WTC11 (cell line): ENCODE data around the gene SYNPO2. TPM values are rescaled to one million over a fixed set of nuclear protein-coding genes. Genes with fewer than 3 reads are reported as not detected.

ENCODE experiments used
- ATAC-seq: fragments of 200-7000 bp; cut with Tn5 transposase; 2 replicates; pipeline ENCODE4 v1.10.0; 2021; ENCODE audit warnings: mild to moderate bottlenecking, moderate library complexity
- CTCF ChIA-PET: fragments of 300-600 bp; sonication (Branson Sonifier 250); formaldehyde crosslinking; loops from one replicate; lab custom pipeline; 2021; ENCODE audit warnings: antibody characterized with exemption; lab: Charles Lee
- POLR2A ChIA-PET: fragments of 350-600 bp; sonication (Branson Sonifier 250); formaldehyde crosslinking; loops from one replicate; lab custom pipeline; 2021; ENCODE audit warnings: antibody characterized with exemption; lab: Charles Lee
- DNase-seq: peaks from one replicate; pipeline ENCODE4 v3.0.0; 2021; ENCODE audit warnings: low spot score
- H3K27ac Mint-ChIP-seq: 2 replicates; pipeline ENCODE4 v1.8.0; 2021; ENCODE audit warnings: mixed read lengths
- H3K27me3 Mint-ChIP-seq: 2 replicates; pipeline ENCODE4 v1.8.0; 2021; ENCODE audit warnings: low read depth, mild to moderate bottlenecking, moderate library complexity, mixed read lengths
- H3K36me3 Mint-ChIP-seq: 2 replicates; pipeline ENCODE4 v1.8.0; 2021; ENCODE audit warnings: mixed read lengths
- H3K4me1 Mint-ChIP-seq: 2 replicates; pipeline ENCODE4 v1.8.0; 2022; ENCODE audit warnings: mixed read lengths
- H3K4me3 Mint-ChIP-seq: 2 replicates; pipeline ENCODE4 v1.8.0; 2021; ENCODE audit warnings: mild to moderate bottlenecking, moderate library complexity, mixed read lengths
- H3K9me3 Mint-ChIP-seq: 2 replicates; pipeline ENCODE4 v1.8.0; 2021; ENCODE audit warnings: mixed read lengths
- ATF2 ChIP-seq: sonication (generic); formaldehyde crosslinking; IDR thresholded peaks from 2 replicates; pipeline ENCODE4 v1.8.1; 2022; ENCODE audit warnings: low read depth, missing genetic modification reagents, borderline replicate concordance
- E2F5 ChIP-seq: sonication (generic); formaldehyde crosslinking; IDR thresholded peaks from 2 replicates; pipeline ENCODE4 v1.8.1; 2022; ENCODE audit warnings: mild to moderate bottlenecking, moderate library complexity, missing genetic modification reagents
- ESRRA ChIP-seq: sonication (generic); formaldehyde crosslinking; IDR thresholded peaks from 2 replicates; pipeline ENCODE4 v1.8.1; 2022; ENCODE audit warnings: mild to moderate bottlenecking, missing genetic modification reagents, borderline replicate concordance
- FOXJ3 ChIP-seq: sonication (generic); formaldehyde crosslinking; IDR thresholded peaks from 2 replicates; pipeline ENCODE4 v1.9.0; 2021; ENCODE audit warnings: missing genetic modification reagents, mild to moderate bottlenecking, borderline replicate concordance
- KAT7 ChIP-seq: sonication (generic); formaldehyde crosslinking; IDR thresholded peaks from 2 replicates; pipeline ENCODE4 v1.8.1; 2023; ENCODE audit warnings: missing genetic modification reagents, mild to moderate bottlenecking, borderline replicate concordance
- MLX ChIP-seq: sonication (generic); formaldehyde crosslinking; IDR thresholded peaks from 2 replicates; pipeline ENCODE4 v1.8.1; 2023; ENCODE audit warnings: mild to moderate bottlenecking, missing genetic modification reagents, moderate library complexity
- MYBL2 ChIP-seq: sonication (generic); formaldehyde crosslinking; IDR thresholded peaks from 2 replicates; pipeline ENCODE4 v1.8.1; 2023; ENCODE audit warnings: mild to moderate bottlenecking, moderate library complexity, missing genetic modification reagents
- NR2C2 ChIP-seq: sonication (generic); formaldehyde crosslinking; IDR thresholded peaks from 2 replicates; pipeline ENCODE4 v1.8.0; 2022; ENCODE audit warnings: mild to moderate bottlenecking, missing genetic modification reagents
- RORB ChIP-seq: fragments of 250-450 bp; sonication (Bioruptor Pico); IDR thresholded peaks from 2 replicates; pipeline ENCODE4 v1.9.0; 2021; ENCODE audit warnings: mild to moderate bottlenecking
- TEAD4 ChIP-seq: sonication (generic); formaldehyde crosslinking; IDR thresholded peaks from 2 replicates; pipeline ENCODE4 v1.8.0; 2022; ENCODE audit warnings: mild to moderate bottlenecking, missing genetic modification reagents
- TP53 ChIP-seq: sonication (generic); formaldehyde crosslinking; IDR thresholded peaks from 2 replicates; pipeline ENCODE4 v1.8.1; 2023; ENCODE audit warnings: mild to moderate bottlenecking, missing genetic modification reagents
- ZNF138 ChIP-seq: sonication (generic); formaldehyde crosslinking; conservative IDR thresholded peaks from 2 replicates; pipeline ENCODE4 v1.8.1; 2022; ENCODE audit warnings: mild to moderate bottlenecking, moderate library complexity, missing genetic modification reagents
- ZNF317 ChIP-seq: sonication (generic); formaldehyde crosslinking; IDR thresholded peaks from 2 replicates; pipeline ENCODE4 v1.8.1; 2023; ENCODE audit warnings: low read depth, mild to moderate bottlenecking, moderate library complexity, missing genetic modification reagents, borderline replicate concordance
- ZNF423 ChIP-seq: fragments of 250-450 bp; sonication (Bioruptor Pico); IDR thresholded peaks from 2 replicates; pipeline ENCODE4 v2.1.2; 2022; ENCODE audit warnings: mild to moderate bottlenecking, moderate library complexity
- total RNA-seq: library from RNA; stranded (reverse); gene quantifications from 3 replicates; pipeline ENCODE4 v1.2.3, GENCODE V29; 2021
- TF ChIP-seq, protein P1 (sequence below): sonication (generic); formaldehyde crosslinking; conservative IDR thresholded peaks from 2 replicates; pipeline ENCODE4 v1.8.1; 2022; ENCODE audit warnings: mild to moderate bottlenecking, missing genetic modification reagents
- TF ChIP-seq, protein P2 (sequence below): sonication (generic); formaldehyde crosslinking; IDR thresholded peaks from 2 replicates; pipeline ENCODE4 v1.8.1; 2023; ENCODE audit warnings: mild to moderate bottlenecking, moderate library complexity, missing genetic modification reagents
- TF ChIP-seq, protein P3 (sequence below): sonication (generic); formaldehyde crosslinking; IDR thresholded peaks from 2 replicates; pipeline ENCODE4 v1.8.0; 2022; ENCODE audit warnings: mild to moderate bottlenecking, missing genetic modification reagents

SYNPO2 gene
- total RNA-seq, 1 experiment from 2014 or later, result 1.9 TPM

GRCh38 chr4:118904418-118904817, 15.8 kb downstream of the SYNPO2 start:
- no peak for TF ChIP-seq ATF2 (CRISPR knock-in tag)
- no peak for TF ChIP-seq TP53 (CRISPR knock-in tag)
- no peak for TF ChIP-seq ZNF423 (CRISPR knock-in tag)
- TF ChIP-seq FOXJ3, result no peak
- TF ChIP-seq, protein P1, sequence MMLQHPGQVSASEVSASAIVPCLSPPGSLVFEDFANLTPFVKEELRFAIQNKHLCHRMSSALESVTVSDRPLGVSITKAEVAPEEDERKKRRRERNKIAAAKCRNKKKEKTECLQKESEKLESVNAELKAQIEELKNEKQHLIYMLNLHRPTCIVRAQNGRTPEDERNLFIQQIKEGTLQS (CRISPR knock-in tag), result no peak
- TF ChIP-seq MYBL2, result no peak
- TF ChIP-seq, protein P2, sequence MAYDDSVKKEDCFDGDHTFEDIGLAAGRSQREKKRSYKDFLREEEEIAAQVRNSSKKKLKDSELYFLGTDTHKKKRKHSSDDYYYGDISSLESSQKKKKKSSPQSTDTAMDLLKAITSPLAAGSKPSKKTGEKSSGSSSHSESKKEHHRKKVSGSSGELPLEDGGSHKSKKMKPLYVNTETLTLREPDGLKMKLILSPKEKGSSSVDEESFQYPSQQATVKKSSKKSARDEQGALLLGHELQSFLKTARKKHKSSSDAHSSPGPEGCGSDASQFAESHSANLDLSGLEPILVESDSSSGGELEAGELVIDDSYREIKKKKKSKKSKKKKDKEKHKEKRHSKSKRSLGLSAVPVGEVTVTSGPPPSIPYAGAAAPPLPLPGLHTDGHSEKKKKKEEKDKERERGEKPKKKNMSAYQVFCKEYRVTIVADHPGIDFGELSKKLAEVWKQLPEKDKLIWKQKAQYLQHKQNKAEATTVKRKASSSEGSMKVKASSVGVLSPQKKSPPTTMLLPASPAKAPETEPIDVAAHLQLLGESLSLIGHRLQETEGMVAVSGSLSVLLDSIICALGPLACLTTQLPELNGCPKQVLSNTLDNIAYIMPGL (CRISPR knock-in tag), result no peak
- TF ChIP-seq RORB (CRISPR knock-in tag), result no peak
- H3K4me1 Mint-ChIP-seq, result no peaks in the 10 kb centered on the region

GRCh38 chr4:118904935-118905334, 16.3 kb downstream of the SYNPO2 start:
- Mint-ChIP-seq H3K27me3 (no peaks in the 10 kb centered on the region), H3K36me3 (no peaks in the 10 kb centered on the region), H3K4me1 (no peaks in the 10 kb centered on the region), H3K4me3 (no peak overlapping the region), H3K9me3 (peaks cover 4% of the 10 kb centered on the region; the same call in 1 of the 2 replicates), H3K27ac (no peak overlapping the region)
- no peak for TF ChIP-seq TEAD4 (CRISPR knock-in tag)
- no peak for TF ChIP-seq ZNF317 (CRISPR knock-in tag)
- no peak for TF ChIP-seq KAT7 (CRISPR knock-in tag)
- no peak for TF ChIP-seq ZNF138 (CRISPR knock-in tag)
- TF ChIP-seq FOXJ3, result no peak
- TF ChIP-seq ESRRA, result no peak
- no peak for TF ChIP-seq NR2C2
- no peak for TF ChIP-seq E2F5
- TF ChIP-seq, protein P3, sequence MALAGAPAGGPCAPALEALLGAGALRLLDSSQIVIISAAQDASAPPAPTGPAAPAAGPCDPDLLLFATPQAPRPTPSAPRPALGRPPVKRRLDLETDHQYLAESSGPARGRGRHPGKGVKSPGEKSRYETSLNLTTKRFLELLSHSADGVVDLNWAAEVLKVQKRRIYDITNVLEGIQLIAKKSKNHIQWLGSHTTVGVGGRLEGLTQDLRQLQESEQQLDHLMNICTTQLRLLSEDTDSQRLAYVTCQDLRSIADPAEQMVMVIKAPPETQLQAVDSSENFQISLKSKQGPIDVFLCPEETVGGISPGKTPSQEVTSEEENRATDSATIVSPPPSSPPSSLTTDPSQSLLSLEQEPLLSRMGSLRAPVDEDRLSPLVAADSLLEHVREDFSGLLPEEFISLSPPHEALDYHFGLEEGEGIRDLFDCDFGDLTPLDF (CRISPR knock-in tag), result no peak
- ChIA-PET POLR2A (no interaction called here), CTCF (interaction anchor here (1.2 kb wide), 1 partner anchor 40 kb away, joined by 3 read pairs; no protein-coding TSS in a partner anchor)
- DNase-seq, result no peak
- ATAC-seq, result 0 out of 2 replicates have a peak, but pooled peaks have one; percentile 22

More at GRCh38 chr4:118904418-118904817, 15.8 kb downstream of the SYNPO2 start:
- Mint-ChIP-seq H3K36me3 (no peaks in the 10 kb centered on the region), H3K9me3 (peaks cover 4% of the 10 kb centered on the region; the same call in 1 of the 2 replicates), H3K27ac (no peak overlapping the region), H3K4me3 (no peak overlapping the region), H3K27me3 (no peaks in the 10 kb centered on the region)
- ATAC-seq (no peak), DNase-seq (no peak)
- ChIA-PET POLR2A (no interaction called here), CTCF (interaction anchor here (1.2 kb wide), 1 partner anchor 40 kb away, joined by 3 read pairs; no protein-coding TSS in a partner anchor)

DNA sequence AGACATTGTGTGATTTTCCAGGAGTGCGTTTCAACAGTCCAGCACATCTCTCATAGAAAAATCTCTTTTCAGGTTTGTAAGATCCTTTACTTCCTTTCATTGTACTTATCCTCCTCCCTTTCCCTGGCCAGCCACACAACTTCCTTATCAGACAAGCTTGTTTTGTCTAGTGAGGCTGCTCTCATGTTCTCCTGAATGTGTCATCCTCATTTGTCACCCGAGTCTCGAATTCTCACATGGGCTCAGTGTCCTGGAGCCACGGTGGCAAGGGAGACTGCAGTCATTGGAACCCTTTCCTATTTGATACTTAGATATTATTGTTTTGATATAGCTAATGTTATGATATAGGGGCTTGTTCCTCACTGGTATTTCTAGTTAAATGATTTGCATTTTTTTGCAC, 16.9 kb downstream of the SYNPO2 start:
- peaks cover 4% of the 10 kb centered on the region; the same call in 1 of the 2 replicates for H3K9me3 Mint-ChIP-seq
- DNase-seq, result no peak
- no peak overlapping the region for H3K4me3 Mint-ChIP-seq
- no peak for TF ChIP-seq MLX (CRISPR knock-in tag)
- TF ChIP-seq, all 79 proteins: peak for 0
- ChIA-PET CTCF (interaction anchor here (1.2 kb wide), 1 partner anchor 41 kb away, joined by 3 read pairs; no protein-coding TSS in a partner anchor), POLR2A (no interaction called here)
- Mint-ChIP-seq H3K4me1 (no peaks in the 10 kb centered on the region), H3K27ac (no peak overlapping the region), H3K36me3 (no peaks in the 10 kb centered on the region), H3K27me3 (no peaks in the 10 kb centered on the region)
- no peak for ATAC-seq
